GM19193 (cell line): Measurements from ENCODE around the gene SPATA25.
A peak's percentile ranks its signal among the peaks of the same experiment; 100 is the strongest.

ENCODE experiments used
- POLR2A ChIP-seq: IDR thresholded peaks from 4 replicates; pipeline ENCODE4 v1.6.1; 2011; ENCODE audit not compliant: insufficient read depth, insufficient read length; ENCODE audit errors: extremely low read depth

Gene SPATA25

DNA sequence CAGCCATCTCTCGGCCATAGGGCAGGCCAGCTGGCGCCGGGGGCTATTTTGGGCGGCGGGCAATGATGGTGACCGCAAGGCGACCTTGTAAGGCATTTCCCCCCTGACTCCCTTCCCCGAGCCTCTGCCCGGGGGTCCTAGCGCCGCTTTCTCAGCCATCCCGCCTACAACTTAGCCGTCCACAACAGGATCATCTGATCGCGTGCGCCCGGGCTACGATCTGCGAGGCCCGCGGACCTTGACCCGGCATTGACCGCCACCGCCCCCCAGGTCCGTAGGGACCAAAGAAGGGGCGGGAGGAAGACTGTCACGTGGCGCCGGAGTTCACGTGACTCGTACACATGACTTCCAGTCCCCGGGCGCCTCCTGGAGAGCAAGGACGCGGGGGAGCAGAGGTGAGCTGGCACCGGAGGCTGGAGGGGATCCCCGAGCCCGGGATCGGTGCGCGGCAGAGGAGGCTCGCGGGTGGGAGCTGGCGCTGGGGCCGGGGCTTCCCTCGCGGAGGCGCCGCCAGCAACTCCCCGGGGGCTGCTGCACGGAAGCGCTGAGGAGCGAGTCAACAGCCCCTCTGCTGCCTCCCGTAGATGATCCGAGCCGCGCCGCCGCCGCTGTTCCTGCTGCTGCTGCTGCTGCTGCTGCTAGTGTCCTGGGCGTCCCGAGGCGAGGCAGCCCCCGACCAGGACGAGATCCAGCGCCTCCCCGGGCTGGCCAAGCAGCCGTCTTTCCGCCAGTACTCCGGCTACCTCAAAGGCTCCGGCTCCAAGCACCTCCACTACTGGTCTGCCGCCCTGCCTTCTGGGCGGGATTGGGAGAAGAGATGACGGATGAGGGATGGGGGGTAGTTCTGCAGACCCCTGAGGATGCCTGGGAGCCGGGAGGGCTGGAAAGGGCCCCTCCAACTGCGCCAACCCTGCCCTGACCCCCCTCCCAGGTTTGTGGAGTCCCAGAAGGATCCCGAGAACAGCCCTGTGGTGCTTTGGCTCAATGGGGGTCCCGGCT lies 3.9 kb upstream of the SPATA25 start, which contains the start of the genes CTSA and NEURL2:
Gene CTSA (plus strand): TSS at position 351 of the 999 bp plus-strand sequence. CDS start 234 bp downstream, at position 585.
Gene NEURL2 (minus strand): TSS at position 224 of the 999 bp plus-strand sequence. CDS start 217 bp downstream, at position 7.
- TF ChIP-seq POLR2A: peak; percentile 79

DNA sequence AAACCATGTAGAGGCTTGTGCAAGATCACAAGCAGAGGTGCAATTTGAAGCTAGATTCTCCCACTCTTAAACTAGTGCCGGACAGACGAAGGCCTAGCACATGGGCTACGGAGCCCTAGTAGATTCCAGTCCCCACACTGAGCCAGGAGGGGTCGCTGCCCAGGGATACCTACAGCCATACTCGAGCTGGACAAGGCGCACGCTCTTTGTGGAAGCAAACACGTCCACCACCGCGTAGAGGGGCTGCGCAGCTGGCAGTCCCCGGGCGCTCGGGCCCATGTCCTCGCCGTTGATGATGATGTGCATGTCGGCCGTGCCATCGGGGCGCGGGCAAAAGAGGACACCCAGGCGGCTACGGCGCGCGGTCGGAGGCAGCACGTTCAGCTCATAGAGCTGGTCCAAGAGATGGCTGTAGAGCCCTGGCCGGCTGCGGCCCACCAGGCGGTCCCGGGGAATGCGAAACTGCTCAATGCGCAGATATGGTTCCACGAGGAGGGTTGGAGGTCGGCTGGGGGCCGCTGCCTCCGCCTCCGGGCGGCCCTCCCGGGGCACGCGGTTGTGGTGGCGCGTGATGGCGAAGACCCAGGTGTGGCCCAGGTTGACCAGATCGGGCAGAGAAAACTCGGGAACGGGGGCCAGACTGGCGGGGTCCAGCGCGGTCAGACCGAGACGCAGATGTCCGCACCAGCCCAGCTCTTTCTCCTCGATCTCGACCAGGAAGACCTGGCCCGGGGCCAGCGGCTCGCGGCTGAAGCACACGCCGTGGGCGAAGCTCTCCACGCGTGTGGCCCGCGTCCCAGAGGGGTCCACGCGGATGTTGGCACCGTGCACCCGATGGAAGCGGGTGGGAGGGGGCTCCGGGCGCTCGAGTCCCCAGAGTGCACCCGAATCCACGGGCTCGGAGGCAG lies 2.9 kb upstream of the SPATA25 start:
- TF ChIP-seq POLR2A: no peak

DNA sequence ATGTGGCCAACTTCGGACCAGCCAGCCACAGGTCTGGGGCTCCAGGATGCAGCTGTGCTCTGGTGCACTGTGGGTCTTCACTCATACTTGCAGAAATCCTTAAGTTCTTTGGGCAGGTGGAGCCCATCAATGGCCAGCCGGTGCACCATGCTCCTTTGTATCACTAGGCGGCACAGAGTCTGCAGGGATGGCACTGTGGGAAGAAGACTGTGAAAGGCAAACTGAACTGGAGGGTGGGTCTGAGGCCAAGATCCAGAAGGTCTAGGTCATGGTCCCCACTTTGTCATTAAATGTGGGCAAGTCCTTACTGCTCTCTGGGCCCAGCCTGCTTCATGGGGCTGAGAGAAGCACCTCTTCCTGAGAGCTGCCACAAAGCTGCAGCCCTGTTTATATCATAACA lies 1.3 kb upstream of the SPATA25 start:
- no peak for TF ChIP-seq POLR2A

DNA sequence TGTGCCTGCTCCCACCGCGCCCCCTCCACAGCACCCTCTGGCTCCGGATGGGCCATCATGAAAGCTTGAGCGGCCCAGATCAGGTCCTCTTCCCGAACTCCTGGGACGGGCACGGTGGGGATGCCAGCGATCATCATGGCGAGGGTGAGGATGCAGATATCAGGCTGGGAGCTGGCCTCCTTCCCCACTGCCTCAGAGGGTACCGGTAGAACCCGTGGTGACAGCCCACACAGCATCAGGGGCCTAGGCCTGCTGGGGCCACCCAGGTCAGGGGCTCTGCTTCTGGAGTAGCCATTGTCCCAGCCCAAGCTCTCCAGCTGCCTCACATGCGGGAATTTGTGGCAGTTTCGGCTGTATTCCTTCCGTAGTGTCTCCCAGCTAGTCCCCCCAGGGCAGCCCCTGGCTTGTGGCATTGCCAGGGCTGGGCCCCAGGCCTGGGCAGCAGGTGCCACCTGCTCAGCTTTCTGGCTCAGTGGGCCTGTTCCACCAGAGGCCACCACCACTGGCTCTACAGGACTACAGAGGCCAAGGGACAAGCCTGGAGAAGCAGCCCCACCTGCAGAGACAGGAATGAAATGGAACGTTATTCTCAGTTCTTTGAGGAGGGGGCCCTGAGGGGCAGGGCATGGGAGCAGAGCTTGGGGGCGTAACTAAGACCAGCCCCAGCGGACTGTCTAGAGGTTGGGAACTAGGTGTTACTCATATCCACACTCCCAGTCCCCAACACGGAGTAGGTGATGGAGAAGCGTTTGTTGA lies 654 bp downstream of the SPATA25 start:
- TF ChIP-seq POLR2A: no peak

DNA sequence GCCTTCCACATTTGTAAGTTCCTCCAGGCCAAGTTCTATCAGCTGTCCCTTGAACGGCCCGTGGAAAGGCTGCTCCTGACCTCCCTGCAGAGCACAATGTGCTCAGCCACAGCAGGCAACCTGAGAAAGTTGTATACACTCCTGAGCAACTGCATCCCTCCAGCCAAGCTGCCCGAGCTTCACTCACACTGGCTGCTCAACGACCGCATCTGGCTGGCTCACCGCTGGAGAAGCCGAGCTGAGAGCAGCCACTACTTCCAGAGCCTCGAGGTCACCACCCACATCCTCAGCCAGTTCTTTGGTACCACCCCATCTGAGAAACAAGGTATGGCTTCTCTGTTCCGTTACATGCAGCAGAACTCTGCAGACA lies 4.3 kb downstream of the SPATA25 start:
- TF ChIP-seq POLR2A: no peak

DNA sequence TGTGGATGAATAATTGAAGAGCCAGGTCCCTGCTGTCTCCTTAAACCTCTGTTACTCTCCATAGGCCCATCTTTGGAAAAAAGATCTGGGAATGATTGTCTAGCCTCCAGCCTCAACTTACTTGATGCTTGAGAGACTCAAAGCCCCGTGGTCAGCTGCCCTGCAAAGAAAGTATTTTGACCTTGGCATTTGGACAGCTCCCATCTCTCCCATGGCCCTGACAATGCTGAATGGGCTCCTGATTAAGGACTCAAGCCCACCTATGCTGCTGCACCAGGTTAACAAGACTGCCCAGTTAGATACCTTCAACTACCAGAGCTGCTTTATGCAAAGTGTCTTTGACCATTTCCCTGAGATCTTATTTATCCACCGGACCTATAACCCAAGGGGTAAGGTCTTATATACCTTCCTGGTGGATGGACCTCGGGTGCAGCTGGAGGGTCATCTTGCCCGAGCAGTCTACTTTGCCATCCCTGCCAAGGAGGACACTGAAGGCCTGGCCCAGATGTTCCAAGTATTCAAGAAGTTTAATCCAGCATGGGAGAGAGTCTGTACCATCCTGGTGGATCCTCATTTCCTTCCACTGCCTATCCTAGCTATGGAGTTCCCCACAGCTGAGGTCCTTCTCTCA lies 4.8 kb downstream of the SPATA25 start:
- no peak for TF ChIP-seq POLR2A

DNA sequence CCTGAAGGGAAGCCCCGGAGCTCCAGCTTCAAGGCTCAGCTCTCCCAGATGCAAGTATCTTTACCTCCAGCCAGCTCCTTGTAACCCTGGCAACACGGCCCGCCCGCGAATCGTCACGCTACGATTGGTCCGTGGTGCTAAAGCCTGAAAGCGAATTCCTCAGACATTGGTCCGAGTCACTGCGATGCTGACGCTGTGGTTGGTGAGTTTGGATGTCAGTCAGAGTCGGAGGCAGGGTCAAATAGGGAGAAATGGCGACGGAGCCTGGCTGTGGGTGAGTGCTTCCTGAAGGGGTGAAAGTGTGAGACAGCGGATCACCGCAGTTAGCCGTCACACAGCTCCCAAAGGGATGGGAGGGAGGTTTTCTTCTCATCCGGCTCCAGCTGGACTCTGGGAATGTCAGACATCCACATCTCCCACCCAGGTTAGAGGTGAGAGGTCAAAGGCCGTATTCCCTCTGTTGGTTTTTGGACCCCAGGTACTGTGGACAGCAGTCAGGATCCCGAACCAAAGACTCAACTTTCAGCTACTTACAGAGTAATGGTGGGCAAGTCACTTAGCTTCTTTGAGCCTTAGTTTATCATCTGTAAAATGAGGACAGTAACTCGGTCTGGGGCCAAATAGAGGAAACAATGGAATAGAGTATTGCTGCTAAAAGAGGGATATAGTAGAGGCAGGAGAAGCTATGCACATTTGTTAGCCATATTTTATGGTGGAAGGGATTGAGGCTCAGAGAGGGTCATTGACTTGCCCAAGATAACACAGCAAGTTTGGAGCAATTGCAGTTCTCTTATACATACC lies 6.2 kb downstream of the SPATA25 start, which contains the start of gene ZSWIM1:
Gene ZSWIM1 (plus strand): TSS at position 240 of the 801 bp plus-strand sequence. CDS start 1,366 bp downstream, outside the sequence.
- TF ChIP-seq POLR2A: peak; percentile 92

DNA sequence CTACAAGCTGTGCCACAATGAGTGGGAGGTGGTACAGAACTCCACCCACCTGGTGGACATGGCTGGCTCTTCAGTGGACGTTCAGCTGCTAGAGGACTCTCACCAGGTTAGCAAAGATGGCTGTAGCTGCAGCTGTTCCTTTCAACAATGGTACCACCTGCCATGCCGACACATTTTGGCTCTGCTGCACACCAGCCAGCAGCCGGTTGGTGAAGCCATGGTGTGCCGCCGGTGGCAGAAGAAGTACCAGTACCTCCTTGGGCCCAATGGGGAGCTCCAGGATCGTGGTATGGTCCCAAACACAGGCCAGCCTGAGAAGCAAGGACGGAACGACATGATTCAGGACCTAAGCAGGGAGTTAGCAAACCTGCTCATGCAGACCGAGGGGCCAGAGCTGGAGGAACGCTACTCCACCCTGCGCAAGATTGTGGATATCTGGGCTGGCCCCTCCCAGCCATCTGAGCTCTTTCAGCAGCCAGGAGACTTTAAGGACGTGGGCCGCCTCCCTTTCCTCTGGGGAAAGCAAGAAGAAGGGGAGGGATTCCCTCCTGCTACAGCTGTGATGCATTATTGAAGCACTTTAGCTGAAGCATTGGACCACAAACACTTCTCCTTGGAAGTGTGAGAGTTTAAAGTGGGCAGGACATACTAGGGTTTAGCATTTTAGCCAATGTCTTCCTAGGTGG lies 9.2 kb downstream of the SPATA25 start:
- TF ChIP-seq POLR2A: no peak

DNA sequence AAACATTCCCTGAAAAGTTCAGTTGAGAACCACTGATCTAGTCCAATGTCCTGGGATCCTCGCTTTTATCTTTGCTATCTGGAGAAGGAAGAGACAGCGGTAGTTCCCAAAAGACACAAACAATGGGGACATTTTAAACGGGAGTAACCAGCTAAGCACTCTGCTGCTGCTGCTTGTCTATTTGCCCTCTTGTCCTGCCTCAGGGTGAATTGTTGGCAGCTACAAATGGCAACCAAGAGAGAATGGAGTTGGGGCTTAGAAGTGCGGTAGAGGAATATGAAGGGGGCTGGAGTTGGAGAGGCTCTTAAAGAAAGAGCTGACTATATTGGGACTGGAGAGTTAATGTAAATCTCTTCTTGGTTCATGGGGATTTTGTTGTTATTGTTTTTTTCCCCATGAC lies 12.8 kb downstream of the SPATA25 start:
- no peak for TF ChIP-seq POLR2A

DNA sequence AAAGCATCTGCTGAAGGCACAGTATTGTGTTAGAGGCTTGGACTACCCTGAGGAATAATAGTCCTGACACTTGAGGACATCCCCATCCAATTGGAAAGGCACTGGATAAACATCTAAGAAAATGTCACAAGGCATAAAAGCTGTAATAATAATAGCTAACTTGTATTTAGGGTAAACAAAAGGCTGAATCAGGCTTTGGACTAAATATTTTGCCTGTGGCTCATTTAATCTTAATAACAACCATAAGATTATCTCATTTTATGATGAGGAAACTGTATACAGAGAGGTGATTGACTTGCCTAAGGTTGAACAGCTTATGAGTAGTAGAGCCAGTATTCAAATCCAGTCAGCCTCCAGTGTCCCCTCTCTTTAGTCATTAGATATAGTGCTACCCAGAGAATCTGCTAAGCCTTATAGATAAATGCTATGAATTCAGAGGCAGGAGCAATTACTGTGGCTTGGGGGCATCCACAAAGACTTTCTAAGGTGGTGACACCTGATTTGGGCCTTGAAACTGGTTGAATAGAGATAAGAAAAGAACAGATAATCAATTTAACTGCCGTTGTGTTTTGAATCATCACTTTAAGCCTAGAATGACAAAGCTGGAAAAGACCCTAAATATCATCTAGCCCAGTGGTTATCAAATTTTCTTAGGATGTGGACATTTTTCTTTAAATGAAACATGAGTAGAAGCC lies 13.9 kb downstream of the SPATA25 start:
- TF ChIP-seq POLR2A: no peak

DNA sequence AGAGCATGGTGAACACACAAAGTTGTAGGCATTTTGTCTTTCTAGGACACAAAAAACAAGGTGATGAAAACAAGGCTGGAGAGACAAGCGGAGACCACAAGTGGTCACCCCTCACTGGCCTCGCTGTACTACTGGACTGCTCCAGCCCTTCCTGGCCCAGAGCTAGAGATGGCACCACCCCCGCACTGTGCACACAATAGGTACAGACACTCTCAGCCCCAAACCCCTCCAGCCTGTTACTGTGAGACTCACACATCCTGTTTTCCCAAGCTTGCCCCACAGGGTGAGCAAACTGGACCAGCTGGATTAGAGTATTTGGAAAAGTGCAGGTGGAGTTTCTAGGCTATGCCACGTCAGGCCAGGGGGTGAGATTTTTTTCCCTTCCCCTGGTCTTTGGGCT lies 14.8 kb downstream of the SPATA25 start:
- no peak for TF ChIP-seq POLR2A

DNA sequence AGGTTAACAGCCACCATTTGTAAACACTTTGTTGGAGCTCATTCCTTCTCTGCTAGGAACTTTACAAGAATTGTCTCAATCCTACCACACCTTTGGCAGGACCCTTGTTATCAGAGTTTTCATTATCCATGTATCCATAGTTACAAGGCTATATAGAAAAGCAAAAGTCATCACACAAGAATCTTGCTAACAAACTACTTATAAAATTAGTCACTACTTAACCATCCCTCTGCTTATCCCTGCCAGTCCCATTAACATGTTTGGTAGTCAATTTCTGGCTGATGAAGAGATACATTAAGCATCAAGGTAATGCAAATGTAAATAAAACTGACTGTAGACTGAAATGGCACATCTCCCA lies 19.6 kb downstream of the SPATA25 start:
- no peak for TF ChIP-seq POLR2A

DNA sequence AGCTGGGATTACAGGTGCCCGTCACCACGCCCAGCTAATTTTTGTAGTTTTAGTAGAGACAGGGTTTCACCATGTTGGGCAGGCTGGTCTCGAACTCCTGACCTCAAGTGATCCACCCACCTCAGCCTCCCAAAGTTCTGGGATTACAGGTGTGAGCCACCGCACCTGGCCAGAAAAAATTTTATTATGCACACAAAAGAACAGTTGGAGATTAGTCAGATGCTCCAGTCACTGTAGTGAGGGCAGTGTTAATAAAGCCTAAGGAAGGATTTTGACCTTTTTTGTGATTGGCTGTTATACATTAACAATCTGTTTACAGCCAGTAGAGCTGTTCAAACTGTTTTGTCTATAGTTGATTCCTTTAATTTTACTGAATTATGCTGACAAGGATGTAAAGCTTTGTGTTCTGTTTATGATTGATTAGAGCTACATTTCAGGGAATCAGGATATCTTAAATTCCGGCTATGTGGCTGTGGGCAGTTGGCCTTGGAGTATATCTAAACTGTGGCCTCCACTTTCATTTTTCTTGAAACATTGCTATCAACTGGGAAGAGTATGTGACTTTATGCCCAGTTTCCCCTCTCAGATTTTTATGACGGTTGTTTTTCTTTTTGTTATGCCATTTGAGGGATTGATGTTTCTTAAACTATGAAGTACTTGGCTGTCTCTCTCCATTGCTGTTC lies 20.1 kb downstream of the SPATA25 start:
- TF ChIP-seq POLR2A: no peak
